Fibroblast of lung (primary cell): ENCODE data around the gene ZNF304.
A peak's percentile ranks its signal among the peaks of the same experiment; 100 is the strongest.

ENCODE experiments used
- EZH2 ChIP-seq: IDR thresholded peaks from 2 replicates; pipeline ENCODE4 v1.5.1; 2012; ENCODE audit warnings: low read length, control low read depth, mild to moderate bottlenecking; ENCODE audit errors: missing control alignments
- TF ChIP-seq, protein P1 (sequence below), 2 donors: IDR thresholded peaks in 1 of 2; conservative IDR thresholded peaks in 1 of 2; 1 replicate in 1 of 2; 2 replicates in 1 of 2; pipeline ENCODE4 v1.5.1; 2011 to 2012; ENCODE audit warnings: low read length in 2 of 2, control low read depth in 1 of 2, inconsistent platforms in 1 of 2, low read depth in 1 of 2, mild to moderate bottlenecking in 1 of 2

DNA sequence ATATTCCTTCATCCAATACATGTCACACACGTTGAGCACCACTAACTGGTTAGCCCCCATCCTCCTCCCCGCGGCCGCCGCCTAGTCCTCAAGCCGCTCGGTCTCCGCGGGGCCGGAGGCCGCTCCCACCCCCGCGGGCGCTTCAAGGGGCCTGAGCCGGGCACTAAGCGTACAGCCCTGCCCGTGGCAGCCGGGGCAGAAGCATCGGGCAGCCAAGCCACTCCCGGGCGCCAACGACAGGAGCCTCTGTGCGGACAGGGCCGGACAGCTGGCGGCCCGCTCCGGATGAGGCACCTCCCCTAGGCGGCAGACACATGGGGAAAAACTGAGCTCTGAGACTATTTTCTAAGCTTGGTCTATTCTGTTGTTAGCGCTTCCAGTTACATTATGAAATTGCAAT, 33.6 kb upstream of the ZNF304 start:
- TF ChIP-seq EZH2 = peak; percentile 36
- TF ChIP-seq, protein P1, sequence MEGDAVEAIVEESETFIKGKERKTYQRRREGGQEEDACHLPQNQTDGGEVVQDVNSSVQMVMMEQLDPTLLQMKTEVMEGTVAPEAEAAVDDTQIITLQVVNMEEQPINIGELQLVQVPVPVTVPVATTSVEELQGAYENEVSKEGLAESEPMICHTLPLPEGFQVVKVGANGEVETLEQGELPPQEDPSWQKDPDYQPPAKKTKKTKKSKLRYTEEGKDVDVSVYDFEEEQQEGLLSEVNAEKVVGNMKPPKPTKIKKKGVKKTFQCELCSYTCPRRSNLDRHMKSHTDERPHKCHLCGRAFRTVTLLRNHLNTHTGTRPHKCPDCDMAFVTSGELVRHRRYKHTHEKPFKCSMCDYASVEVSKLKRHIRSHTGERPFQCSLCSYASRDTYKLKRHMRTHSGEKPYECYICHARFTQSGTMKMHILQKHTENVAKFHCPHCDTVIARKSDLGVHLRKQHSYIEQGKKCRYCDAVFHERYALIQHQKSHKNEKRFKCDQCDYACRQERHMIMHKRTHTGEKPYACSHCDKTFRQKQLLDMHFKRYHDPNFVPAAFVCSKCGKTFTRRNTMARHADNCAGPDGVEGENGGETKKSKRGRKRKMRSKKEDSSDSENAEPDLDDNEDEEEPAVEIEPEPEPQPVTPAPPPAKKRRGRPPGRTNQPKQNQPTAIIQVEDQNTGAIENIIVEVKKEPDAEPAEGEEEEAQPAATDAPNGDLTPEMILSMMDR (conservative IDR thresholded peaks at IDR 0.05 in 1 of 2, IDR thresholded peaks at IDR 0.05 in 1 of 2; ENCODE audit: low read depth in 1 of 2, low read length in 2 of 2) = no peak
